Caco-2 (cell line): ENCODE measurements around the gene CAMKMT. TPM values are rescaled to one million over a fixed set of nuclear protein-coding genes. Genes with fewer than 3 reads are reported as not detected.

ENCODE experiments used
- BruUV-seq: library from RNA; stranded (reverse); fragments of 400-500 nt; replicated peaks from 2 replicates; lab custom pipeline; 2021; lab: Mats Ljungman, UMichigan
- CTCF ChIA-PET: fragments of 300-600 bp; sonication (Branson Sonifier 250); formaldehyde crosslinking; loops from one replicate; lab custom pipeline; 2022; ENCODE audit warnings: antibody characterized with exemption; lab: Charles Lee
- POLR2A ChIA-PET: fragments of 300-600 bp; sonication (Branson Sonifier 250); formaldehyde crosslinking; loops from one replicate; lab custom pipeline; 2022; ENCODE audit warnings: antibody characterized with exemption; lab: Charles Lee
- DNase-seq, 2 experiments: peaks; one replicate each; pipeline versions ENCODE4 v3.0.0 to v3.0.0-alpha.2; 2020 to 2022
- H3K27me3 ChIP-seq: replicated peaks from 2 replicates; pipeline ENCODE4 v1.6.0; 2011; ENCODE audit warnings: low read length; ENCODE audit not compliant: control insufficient read depth, insufficient read depth
- H3K36me3 ChIP-seq: 2 replicates; pipeline ENCODE4 v1.5.1; 2011; ENCODE audit warnings: low read length; ENCODE audit not compliant: control insufficient read depth, insufficient read depth
- H3K4me1 ChIP-seq: fragments of 250-450 bp; sonication (Bioruptor Pico); 2 replicates; pipeline ENCODE4 v1.5.1; 2020; ENCODE audit warnings: mild to moderate bottlenecking
- H3K4me3 ChIP-seq: 2 replicates; pipeline ENCODE4 v1.5.1; 2011; ENCODE audit warnings: low read depth, mild to moderate bottlenecking, control low read depth, low read length
- H3K9me3 ChIP-seq: fragments of 250-450 bp; sonication (Bioruptor Pico); 2 replicates; pipeline ENCODE4 v1.5.1; 2020; ENCODE audit warnings: mild to moderate bottlenecking, moderate library complexity
- H3K27ac Mint-ChIP-seq: one replicate; pipeline ENCODE4 v1.8.0; 2022; ENCODE audit warnings: mixed read lengths; ENCODE audit not compliant: unreplicated experiment
- H3K27me3 Mint-ChIP-seq: one replicate; pipeline ENCODE4 v1.8.0; 2022; ENCODE audit warnings: mixed read lengths; ENCODE audit not compliant: insufficient read depth, unreplicated experiment
- H3K36me3 Mint-ChIP-seq: one replicate; pipeline ENCODE4 v1.8.0; 2022; ENCODE audit warnings: mild to moderate bottlenecking, mixed read lengths; ENCODE audit not compliant: insufficient read depth, unreplicated experiment
- H3K4me1 Mint-ChIP-seq: one replicate; pipeline ENCODE4 v1.8.0; 2022; ENCODE audit warnings: low read depth, mixed read lengths; ENCODE audit not compliant: unreplicated experiment
- H3K4me3 Mint-ChIP-seq: one replicate; pipeline ENCODE4 v1.8.0; 2022; ENCODE audit warnings: mild to moderate bottlenecking, moderate library complexity, mixed read lengths; ENCODE audit not compliant: unreplicated experiment
- H3K9me3 Mint-ChIP-seq: one replicate; pipeline ENCODE4 v1.8.0; 2022; ENCODE audit warnings: mixed read lengths; ENCODE audit not compliant: unreplicated experiment
- CTCF ChIP-seq, 2 experiments: fragments of 200-600 bp in 1 of 2; IDR thresholded peaks; 1 replicate in 1 of 2; 2 replicates in 1 of 2; pipeline versions ENCODE4 v1.5.1 to v1.8.0; 2011 to 2022; ENCODE audit warnings: antibody characterized with exemption in 1 of 2, control low read depth in 1 of 2, inconsistent platforms in 1 of 2, low read depth in 1 of 2, low read length in 1 of 2, mild to moderate bottlenecking in 1 of 2, moderate library complexity in 1 of 2; ENCODE audit not compliant: insufficient read depth in 1 of 2, severe bottlenecking in 1 of 2, unreplicated experiment in 1 of 2
- intact Hi-C: fragments of 100-400 bp; cut with micrococcal nuclease; formaldehyde crosslinking; loops from one replicate; pipeline ENCODE4 v1.10.0; 2022; ENCODE audit not compliant: unreplicated experiment
- total RNA-seq: library from RNA; stranded (reverse); gene quantifications from 2 replicates; pipeline ENCODE4 v1.2.3, GENCODE V29; 2022

CAMKMT gene
- total RNA-seq, 1 experiment from 2014 or later = 25.2 TPM

DNA sequence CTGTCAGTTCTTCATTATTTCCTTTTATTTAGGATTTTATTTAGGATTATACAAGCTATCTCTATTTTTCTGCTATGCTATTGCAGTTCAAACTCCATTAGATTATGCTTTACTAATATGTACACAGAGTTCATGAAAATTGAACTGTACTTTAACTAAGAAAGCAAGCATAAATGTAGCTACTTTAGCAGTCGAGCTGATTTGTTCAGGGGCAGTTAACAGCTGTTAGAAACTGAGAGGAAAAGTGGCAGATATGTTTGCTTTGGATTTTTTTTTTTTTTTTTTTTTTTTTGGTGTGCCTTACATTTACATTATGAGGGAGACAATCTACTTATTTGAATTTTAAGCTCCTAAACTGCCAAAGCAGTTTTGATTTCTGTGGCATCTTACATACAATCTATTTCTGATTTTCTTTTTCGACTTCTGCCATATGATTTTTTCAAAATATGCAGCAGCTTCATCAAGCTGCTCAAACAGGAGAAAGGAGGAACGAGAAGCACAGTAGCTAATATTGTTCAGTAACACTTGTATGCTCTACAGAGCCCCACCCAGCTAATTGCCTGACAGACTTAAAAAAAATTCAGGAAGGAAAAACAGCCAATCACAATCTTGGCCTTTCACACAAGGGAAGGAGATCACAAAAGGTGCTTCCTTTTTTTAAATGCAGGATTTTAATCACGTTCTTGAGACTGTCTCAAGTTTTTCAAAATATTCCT, 346.4 kb downstream of the CAMKMT start:
- H3K36me3 Mint-ChIP-seq = no peaks in the 10 kb centered on the region
- BruUV-seq = no TSS peak
- Histone ChIP-seq H3K9me3 (no peaks in the 10 kb centered on the region), H3K4me3 (no peak overlapping the region), H3K36me3 (no peaks in the 10 kb centered on the region), H3K27me3 (no peaks in the 10 kb centered on the region), H3K4me1 (0 out of 2 replicates have a peak, but pooled peaks cover 3% of the 10 kb centered on the region)
- intact Hi-C loops = no loop called here
- peak overlapping the region; percentile 23 for H3K4me3 Mint-ChIP-seq
- ChIA-PET CTCF (interaction anchor here (0.6 to 1.0 kb wide), 2 partner anchors 229 to 400 kb away, joined by 3 to 6 read pairs; no protein-coding TSS in a partner anchor), POLR2A (interaction anchor here (0.5 kb wide), 1 partner anchor 9 kb away, joined by 4 read pairs; no protein-coding TSS in a partner anchor)
- H3K27me3 Mint-ChIP-seq = no peaks in the 10 kb centered on the region
- no peak for DNase-seq
- peaks cover 11% of the 10 kb centered on the region for H3K4me1 Mint-ChIP-seq
- H3K9me3 Mint-ChIP-seq = no peaks in the 10 kb centered on the region
- no peak overlapping the region for H3K27ac Mint-ChIP-seq
- no peak for TF ChIP-seq CTCF (IDR thresholded peaks at IDR 0.05; ENCODE audit: insufficient read depth in 1 of 2, low read depth in 1 of 2, low read length in 1 of 2, severe bottlenecking in 1 of 2, unreplicated experiment in 1 of 2)

DNA sequence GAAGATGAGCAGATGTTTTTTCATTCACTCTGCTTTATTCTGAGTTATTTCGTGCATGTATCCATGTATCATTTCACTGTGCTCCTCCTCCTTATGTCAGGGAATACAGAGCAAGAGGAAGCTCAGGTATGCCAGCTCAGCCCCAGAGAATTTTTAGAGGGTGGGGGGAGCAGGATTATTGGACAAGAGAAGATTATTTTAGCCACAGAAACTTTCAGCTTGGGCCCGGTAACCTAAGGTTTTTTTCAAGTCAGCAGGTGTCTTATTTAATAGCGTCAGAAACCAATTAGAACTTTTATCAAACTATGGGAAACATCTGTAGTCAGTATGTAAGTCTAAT, 346.9 kb downstream of the CAMKMT start:
- CTCF ChIA-PET = interaction anchor here (0.6 to 1.0 kb wide), 2 partner anchors 229 to 400 kb away, joined by 3 to 6 read pairs; no protein-coding TSS in a partner anchor
- H3K27ac Mint-ChIP-seq = no peak overlapping the region

GRCh38 chr2:44713170-44713569, 351.4 kb downstream of the CAMKMT start:
- ChIA-PET CTCF (interaction anchor here (1.2 kb wide), 1 partner anchor 232 kb away, joined by 3 read pairs; no protein-coding TSS in a partner anchor), POLR2A (no interaction called here)
- Histone ChIP-seq H3K36me3 (no peaks in the 10 kb centered on the region), H3K27me3 (no peaks in the 10 kb centered on the region), H3K9me3 (no peaks in the 10 kb centered on the region), H3K4me1 (0 out of 2 replicates have a peak, but pooled peaks cover 3% of the 10 kb centered on the region), H3K4me3 (no peak overlapping the region)
- intact Hi-C loops = loop anchor here (10.0 kb wide), 2 partner anchors 148 to 468 kb away; no protein-coding TSS in a partner anchor
- no peaks in the 10 kb centered on the region for H3K27me3 Mint-ChIP-seq
- H3K36me3 Mint-ChIP-seq = no peaks in the 10 kb centered on the region
- no peaks in the 10 kb centered on the region for H3K9me3 Mint-ChIP-seq
- no peak for DNase-seq
- no TSS peak for BruUV-seq
- no peak overlapping the region for H3K27ac Mint-ChIP-seq
- TF ChIP-seq CTCF (IDR thresholded peaks at IDR 0.05; ENCODE audit: insufficient read depth in 1 of 2, low read depth in 1 of 2, low read length in 1 of 2, severe bottlenecking in 1 of 2, unreplicated experiment in 1 of 2) = no peak
- H3K4me3 Mint-ChIP-seq = no peak overlapping the region
- H3K4me1 Mint-ChIP-seq = peaks cover 8% of the 10 kb centered on the region

More for the DNA sequence above, 346.9 kb downstream of the CAMKMT start:
- H3K4me3 Mint-ChIP-seq = peak overlapping the region; percentile 23
- no peaks in the 10 kb centered on the region for H3K9me3 ChIP-seq
- BruUV-seq = no TSS peak
- H3K9me3 Mint-ChIP-seq = no peaks in the 10 kb centered on the region
- no peak overlapping the region for H3K4me3 ChIP-seq
- 0 out of 2 replicates have a peak, but pooled peaks cover 3% of the 10 kb centered on the region for H3K4me1 ChIP-seq
- intact Hi-C loops = no loop called here
- POLR2A ChIA-PET = no interaction called here
- no peaks in the 10 kb centered on the region for H3K27me3 ChIP-seq
- no peaks in the 10 kb centered on the region for H3K27me3 Mint-ChIP-seq
- no peak for TF ChIP-seq CTCF (IDR thresholded peaks at IDR 0.05; ENCODE audit: insufficient read depth in 1 of 2, low read depth in 1 of 2, low read length in 1 of 2, severe bottlenecking in 1 of 2, unreplicated experiment in 1 of 2)
- no peaks in the 10 kb centered on the region for H3K36me3 ChIP-seq
- H3K4me1 Mint-ChIP-seq = peaks cover 11% of the 10 kb centered on the region
- no peaks in the 10 kb centered on the region for H3K36me3 Mint-ChIP-seq
- DNase-seq = no peak
